Measurements from ENCODE around the gene TAPBP. TPM values are rescaled to one million over a fixed set of nuclear protein-coding genes. Genes with fewer than 3 reads are reported as not detected.
A peak's percentile ranks its signal among the peaks of the same experiment; 100 is the strongest.
"Not testable (repeated sequence)": the region's sequence is repeated elsewhere in the genome, so short reads cannot be mapped to it uniquely, and the experiment has no call there.

Gene TAPBP
- total RNA-seq, 1 experiment from 2014 or later = 57.8 TPM

DNA sequence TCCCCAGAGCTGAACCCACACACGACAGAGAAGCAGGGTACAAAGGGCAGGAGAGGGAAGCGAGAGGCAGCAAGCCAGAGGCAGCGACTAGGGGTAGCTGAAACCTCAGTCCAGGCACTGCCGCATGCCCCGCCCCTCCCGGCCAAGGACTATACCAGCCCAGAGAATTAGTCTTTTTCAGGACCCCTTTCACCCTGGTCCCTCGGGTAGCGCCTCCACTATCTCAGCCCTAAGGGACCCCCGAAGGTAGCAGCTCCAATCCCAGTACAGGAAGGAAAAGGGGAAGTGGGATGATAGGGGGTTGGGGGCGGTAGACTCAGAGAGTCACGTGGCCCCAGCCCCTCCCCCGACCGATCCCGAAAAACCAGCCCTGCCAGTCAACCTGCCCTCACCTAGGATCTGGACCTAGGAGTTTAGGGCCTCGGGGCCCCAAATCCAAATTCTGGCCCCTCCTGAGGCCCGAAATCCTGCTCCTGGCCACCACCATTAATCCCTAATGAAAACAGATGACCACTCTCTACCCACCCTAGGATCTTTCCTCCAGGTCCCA, 16.4 kb downstream of the TAPBP start:
- Histone ChIP-seq H3K27ac (no peak overlapping the region), H3K4me1 (replicated peaks) (peaks cover 15% of the 10 kb centered on the region), H3K9me3 (replicated peaks) (no peaks in the 10 kb centered on the region), H3K27me3 (replicated peaks) (no peaks in the 10 kb centered on the region), H3K4me3 (peak overlapping the region; percentile 56), H3K36me3 (peaks cover 51% of the 10 kb centered on the region)
- DNase-seq (ENCODE audit: low read depth in 1 of 2, low spot score in 2 of 2) = no peak

GRCh38 chr6:33296797-33297405, 17.0 kb downstream of the TAPBP start:
- DNase-seq (ENCODE audit: low read depth in 1 of 2, low spot score in 2 of 2) = no peak
- Histone ChIP-seq H3K4me3 (no peak overlapping the region), H3K27me3 (replicated peaks) (no peaks in the 10 kb centered on the region), H3K27ac (no peak overlapping the region), H3K9me3 (replicated peaks) (no peaks in the 10 kb centered on the region), H3K4me1 (replicated peaks) (peaks cover 15% of the 10 kb centered on the region), H3K36me3 (peaks cover 53% of the 10 kb centered on the region)

- Histone ChIP-seq H3K27ac (no peak overlapping the region), H3K4me3 (no peak overlapping the region), H3K4me1 (replicated peaks) (peaks cover 15% of the 10 kb centered on the region), H3K36me3 (peaks cover 53% of the 10 kb centered on the region), H3K27me3 (replicated peaks) (no peaks in the 10 kb centered on the region), H3K9me3 (replicated peaks) (no peaks in the 10 kb centered on the region)
- no peak for DNase-seq (ENCODE audit: low read depth in 1 of 2, low spot score in 2 of 2)
Measured at GRCh38 chr6:33295621-33296369, 18.1 kb downstream of the TAPBP start.

DNA sequence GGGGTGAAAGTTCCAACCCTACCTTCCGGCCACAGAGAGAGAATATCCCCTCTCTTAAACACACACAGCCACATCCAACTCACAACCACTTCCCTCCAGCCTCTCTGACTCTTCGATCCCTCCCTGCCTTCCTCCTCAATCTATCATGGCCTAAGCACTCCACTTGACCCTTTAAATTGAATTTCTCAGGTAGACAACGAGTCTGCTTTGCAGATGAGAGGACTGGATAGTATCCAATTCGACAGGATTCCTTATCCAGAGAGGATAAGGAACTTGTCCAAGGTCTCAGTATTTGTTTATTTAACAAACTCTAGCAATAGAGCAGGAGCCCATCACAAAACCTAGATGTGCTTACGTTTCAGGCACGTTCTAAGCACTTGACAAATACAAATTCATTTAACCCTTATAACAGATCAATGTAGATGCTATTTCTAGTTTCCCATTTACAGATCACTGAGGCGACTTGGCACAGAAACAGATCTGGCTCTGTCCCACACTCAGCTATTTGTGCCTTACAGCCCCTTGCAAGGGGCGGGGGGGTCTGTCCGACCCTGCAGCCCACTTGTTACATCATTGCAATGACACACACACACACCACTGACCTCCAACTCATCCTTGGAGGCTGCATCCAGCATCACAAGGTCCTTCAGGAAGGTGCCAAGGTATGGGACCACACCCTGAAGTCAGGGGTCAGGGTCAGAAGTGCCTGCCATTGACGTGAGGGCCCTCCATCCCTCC, 19.6 kb downstream of the TAPBP start:
- peaks cover 51% of the 10 kb centered on the region for H3K36me3 ChIP-seq

DNA sequence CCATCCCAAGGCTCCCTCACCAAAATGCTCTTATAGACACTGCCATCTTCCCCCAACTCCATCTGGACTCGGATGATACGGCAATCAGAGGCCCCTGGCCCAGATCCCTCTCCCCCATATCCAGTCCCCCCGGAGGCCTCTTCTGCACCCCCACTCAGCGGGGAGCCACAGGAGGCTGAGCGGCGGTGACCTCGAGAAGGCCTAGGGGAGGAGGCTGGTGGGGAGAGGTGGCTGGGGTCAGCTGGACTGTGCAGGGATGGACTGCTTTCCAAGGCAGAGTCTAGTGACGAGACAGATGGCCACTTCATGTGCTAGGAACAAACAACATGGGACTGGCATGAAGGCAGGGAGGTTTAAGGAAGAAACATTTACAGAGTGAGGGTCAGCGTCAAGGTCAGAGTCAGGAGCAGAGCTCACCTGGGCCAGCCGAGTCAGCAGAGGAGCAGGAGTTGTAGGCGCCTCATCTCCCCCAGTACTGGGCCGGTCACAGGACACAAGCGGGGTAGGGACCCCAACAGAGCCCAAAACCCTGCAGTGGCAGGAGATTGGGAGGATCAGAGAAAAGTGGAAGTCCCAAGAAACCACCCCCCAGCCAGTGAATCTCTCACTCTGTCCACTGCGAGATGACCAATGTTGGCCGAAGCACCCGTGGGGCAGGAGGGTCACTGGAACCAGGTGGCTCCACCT, 20.7 kb downstream of the TAPBP start:
- H3K9me3 ChIP-seq (replicated peaks) = no peaks in the 10 kb centered on the region
- H3K4me1 ChIP-seq (replicated peaks) = peaks cover 19% of the 10 kb centered on the region
- H3K27me3 ChIP-seq (replicated peaks) = no peaks in the 10 kb centered on the region
- no peak overlapping the region for H3K4me3 ChIP-seq
- DNase-seq (ENCODE audit: low read depth in 1 of 2, low spot score in 2 of 2) = no peak
- no peak overlapping the region for H3K27ac ChIP-seq
- H3K36me3 ChIP-seq = peaks cover 53% of the 10 kb centered on the region

More for the DNA sequence above, 19.6 kb downstream of the TAPBP start:
- no peaks in the 10 kb centered on the region for H3K9me3 ChIP-seq (replicated peaks)
- H3K27me3 ChIP-seq (replicated peaks) = no peaks in the 10 kb centered on the region
- H3K27ac ChIP-seq = no peak overlapping the region
- H3K4me3 ChIP-seq = no peak overlapping the region
- no peak for DNase-seq (ENCODE audit: low read depth in 1 of 2, low spot score in 2 of 2)
- peaks cover 17% of the 10 kb centered on the region for H3K4me1 ChIP-seq (replicated peaks)

DNA sequence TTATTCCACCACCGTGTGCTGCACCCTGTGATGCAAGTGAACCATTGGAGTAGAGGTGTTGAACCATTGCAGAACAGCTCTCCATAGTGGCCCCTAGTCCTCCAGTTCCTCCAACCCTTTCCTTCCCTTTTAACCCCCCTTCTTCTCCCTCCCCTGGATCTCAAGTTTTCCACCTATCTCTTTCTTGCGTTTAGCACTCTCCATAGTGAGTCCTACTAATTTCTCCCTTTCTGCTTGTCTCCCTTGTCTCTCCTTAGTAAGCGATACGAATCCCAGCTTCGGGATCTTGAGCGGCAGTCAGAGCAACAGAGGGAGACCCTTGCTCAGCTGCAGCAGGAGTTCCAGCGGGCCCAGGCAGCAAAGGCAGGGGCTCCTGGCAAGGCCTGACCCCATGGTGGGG, 23.4 kb downstream of the TAPBP start:
- Histone ChIP-seq H3K27me3 (replicated peaks) (no peaks in the 10 kb centered on the region), H3K9me3 (replicated peaks) (no peaks in the 10 kb centered on the region), H3K4me1 (replicated peaks) (peaks cover 17% of the 10 kb centered on the region), H3K4me3 (peak overlapping the region; percentile 54), H3K36me3 (peaks cover 66% of the 10 kb centered on the region), H3K27ac (no peak overlapping the region)
- no peak for DNase-seq (ENCODE audit: low read depth in 1 of 2, low spot score in 2 of 2)

DNA sequence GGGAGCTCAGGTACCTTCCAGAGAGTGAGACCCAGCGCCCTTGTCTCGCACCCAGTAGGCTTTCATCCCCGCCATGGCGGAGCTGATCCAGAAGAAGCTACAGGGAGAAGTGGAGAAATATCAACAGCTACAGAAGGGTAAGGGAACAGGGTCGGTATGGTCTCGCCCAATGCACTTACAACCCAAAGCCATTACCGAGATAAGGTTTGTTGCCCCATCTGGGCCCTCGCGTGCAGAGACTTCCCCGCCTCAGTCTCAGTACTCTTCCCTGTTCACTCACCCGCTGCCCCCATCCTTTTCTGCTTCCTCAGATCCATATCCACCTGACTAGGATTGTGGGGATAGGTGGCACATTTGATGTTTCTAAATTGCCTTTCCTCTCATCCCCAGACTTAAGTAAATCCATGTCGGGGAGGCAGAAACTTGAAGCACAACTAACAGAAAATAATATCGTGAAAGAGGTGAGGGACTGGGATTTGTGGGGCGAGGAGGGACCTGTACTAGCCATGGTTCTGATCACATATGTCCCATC, 24.0 kb downstream of the TAPBP start:
- Histone ChIP-seq H3K9me3 (replicated peaks) (no peaks in the 10 kb centered on the region), H3K4me1 (replicated peaks) (peaks cover 17% of the 10 kb centered on the region), H3K36me3 (peaks cover 70% of the 10 kb centered on the region), H3K4me3 (peak overlapping the region; percentile 54), H3K27me3 (replicated peaks) (no peaks in the 10 kb centered on the region), H3K27ac (peak overlapping the region; percentile 17; the same call in 1 of the 2 replicates)
- no peak for DNase-seq (ENCODE audit: low read depth in 1 of 2, low spot score in 2 of 2)

- peak; percentile 79 to 97 for DNase-seq (ENCODE audit: low read depth in 1 of 2, low spot score in 2 of 2)
- Histone ChIP-seq H3K4me1 (replicated peaks) (peaks cover 17% of the 10 kb centered on the region), H3K9me3 (replicated peaks) (no peaks in the 10 kb centered on the region), H3K27ac (peak within 1 kb of the TSS; percentile 17; the same call in 1 of the 2 replicates), H3K27me3 (replicated peaks) (no peaks in the 10 kb centered on the region), H3K36me3 (peaks cover 70% of the 10 kb centered on the region), H3K4me3 (peak within 1 kb of the TSS; percentile 54)
Measured at GRCh38 chr6:33288921-33289783, 24.7 kb downstream of the TAPBP start, which contains the start of the genes PFDN6 and WDR46. Gene PFDN6 (plus strand): TSS chr6:33289601. CDS start chr6:33289857, 256 bp downstream. Gene WDR46 (minus strand): TSS chr6:33289239. CDS start chr6:33289170, 69 bp downstream.

DNA sequence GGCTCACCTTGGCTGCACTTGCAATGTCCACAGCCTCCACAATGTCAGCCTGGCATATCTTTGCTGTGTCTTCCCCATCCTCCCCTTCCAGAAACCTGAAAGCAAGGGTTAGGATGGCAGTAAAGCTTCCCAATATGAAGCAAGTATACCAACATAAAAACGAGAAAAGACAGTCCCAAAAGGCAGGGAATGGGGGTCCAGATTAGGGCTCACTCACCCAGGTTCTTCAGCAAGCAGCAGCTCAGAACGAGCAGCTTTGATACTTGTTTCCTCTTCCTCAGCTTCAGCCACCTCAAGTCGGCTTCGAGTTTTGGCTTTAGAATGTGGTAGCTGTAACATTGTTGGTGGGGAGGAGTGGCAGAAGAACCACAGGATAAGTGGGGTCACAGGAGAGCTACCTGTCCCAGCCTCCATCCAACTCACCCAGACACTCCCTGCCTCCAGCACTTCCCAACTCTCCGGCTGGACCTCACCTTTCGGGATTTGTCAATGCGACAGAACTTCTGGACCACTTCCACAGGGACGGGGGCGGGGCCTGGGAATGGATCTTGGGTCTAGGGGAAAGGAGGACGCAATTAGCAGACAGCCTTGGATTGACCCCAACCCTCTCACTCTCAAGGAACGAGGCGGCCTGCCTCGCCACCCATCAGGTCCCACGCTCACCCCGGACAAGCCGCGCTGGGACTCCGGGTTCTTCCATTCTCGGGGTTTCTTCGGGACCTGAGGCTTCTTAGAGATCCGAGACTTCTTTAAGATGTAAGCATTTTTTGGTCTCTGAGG, 25.5 kb downstream of the TAPBP start:
- no peaks in the 10 kb centered on the region for H3K27me3 ChIP-seq (replicated peaks)
- H3K4me3 ChIP-seq = peak overlapping the region; percentile 54
- no peaks in the 10 kb centered on the region for H3K9me3 ChIP-seq (replicated peaks)
- H3K27ac ChIP-seq = 0 out of 2 replicates have a peak overlapping the region, but pooled peaks have one; percentile 17
- no peak for DNase-seq (ENCODE audit: low read depth in 1 of 2, low spot score in 2 of 2)
- H3K36me3 ChIP-seq = peaks cover 76% of the 10 kb centered on the region
- H3K4me1 ChIP-seq (replicated peaks) = peaks cover 17% of the 10 kb centered on the region

DNA sequence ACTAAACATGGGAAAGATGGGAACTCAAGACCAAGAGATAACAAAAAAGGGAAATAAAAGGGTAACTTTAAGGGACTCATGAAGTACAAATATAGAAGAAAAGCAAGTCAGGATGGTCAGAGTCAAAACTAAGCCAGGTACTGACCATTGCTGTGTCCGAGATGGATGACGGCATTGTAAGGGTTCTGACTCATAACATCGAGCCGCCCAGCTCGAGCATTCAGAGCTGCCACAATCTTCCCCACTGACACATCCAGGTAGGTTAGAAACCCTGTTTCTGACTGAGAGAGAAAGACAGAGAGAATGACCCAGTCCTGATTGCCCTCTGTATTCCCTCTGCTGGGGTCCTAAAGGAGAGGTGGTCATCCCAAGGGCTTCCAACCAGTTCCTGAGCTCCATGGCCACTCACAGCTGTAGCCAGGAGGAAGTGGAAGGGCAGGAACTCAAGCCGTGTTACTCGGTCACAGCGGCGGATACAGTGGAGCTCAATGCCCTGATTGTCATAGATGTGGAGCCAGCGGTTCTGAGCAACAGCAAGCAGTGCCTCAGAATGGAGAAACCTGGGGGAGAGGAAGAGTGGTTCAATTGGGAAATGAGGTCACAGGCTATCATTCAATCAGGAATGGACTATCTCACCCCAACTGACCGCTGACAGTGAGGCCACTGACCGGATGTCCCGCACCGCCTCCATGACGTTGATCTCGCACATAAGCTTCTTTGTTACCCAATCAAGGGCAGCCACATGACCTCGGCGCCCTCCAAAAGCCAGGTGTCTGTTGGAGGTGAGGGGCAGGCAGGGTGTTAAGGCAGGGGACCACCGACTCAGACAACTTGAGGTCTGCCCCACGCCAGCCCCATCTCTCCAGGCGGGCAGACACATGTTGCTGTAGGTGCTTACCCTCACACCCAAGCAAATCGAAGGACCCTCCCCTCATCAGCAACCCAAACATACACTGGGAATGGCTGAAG, 26.6 kb downstream of the TAPBP start:
- no peak overlapping the region for H3K27ac ChIP-seq
- DNase-seq (ENCODE audit: low read depth in 1 of 2, low spot score in 2 of 2) = no peak
- H3K36me3 ChIP-seq = peaks cover 77% of the 10 kb centered on the region
- no peaks in the 10 kb centered on the region for H3K27me3 ChIP-seq (replicated peaks)
- H3K4me3 ChIP-seq = no peak overlapping the region
- H3K9me3 ChIP-seq (replicated peaks) = no peaks in the 10 kb centered on the region
- peaks cover 17% of the 10 kb centered on the region for H3K4me1 ChIP-seq (replicated peaks)

DNA sequence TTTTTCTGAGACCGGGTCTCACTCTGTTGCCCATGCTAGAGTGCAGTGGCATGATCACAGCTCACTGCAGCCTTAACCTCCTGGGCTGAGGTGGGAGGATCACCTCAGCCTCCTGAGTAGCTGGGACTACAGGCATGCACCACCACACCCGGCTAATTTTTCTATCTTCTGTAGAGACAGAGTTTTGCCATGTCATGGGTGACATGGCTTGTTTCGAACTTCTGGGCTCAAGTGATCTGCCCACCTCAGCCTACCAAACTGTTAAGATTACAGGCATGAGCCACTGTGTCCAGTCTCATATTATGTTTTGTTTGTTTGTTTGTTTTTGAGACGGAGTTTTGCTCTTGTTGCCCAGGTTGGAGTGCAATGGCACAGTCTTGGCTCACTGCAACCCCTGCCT, 28.7 kb downstream of the TAPBP start:
- not testable (repeated sequence) for H3K27ac ChIP-seq; DNase-seq (ENCODE audit: low read depth in 1 of 2, low spot score in 2 of 2); H3K4me3 ChIP-seq; H3K9me3 ChIP-seq (replicated peaks); H3K27me3 ChIP-seq (replicated peaks)
- Histone ChIP-seq H3K4me1 (replicated peaks) (peaks cover 13% of the 10 kb centered on the region), H3K36me3 (peaks cover 80% of the 10 kb centered on the region)
